ENCODE data around the gene HSD17B3.
A peak's percentile ranks its signal among the peaks of the same experiment; 100 is the strongest.
"Not testable (repeated sequence)": the region's sequence is repeated elsewhere in the genome, so short reads cannot be mapped to it uniquely, and the experiment has no call there.

Gene HSD17B3

GRCh38 chr9:96306958-96307357 is 5.0 kb upstream of the HSD17B3 start:
- DNase-seq, result not testable (repeated sequence)

DNA sequence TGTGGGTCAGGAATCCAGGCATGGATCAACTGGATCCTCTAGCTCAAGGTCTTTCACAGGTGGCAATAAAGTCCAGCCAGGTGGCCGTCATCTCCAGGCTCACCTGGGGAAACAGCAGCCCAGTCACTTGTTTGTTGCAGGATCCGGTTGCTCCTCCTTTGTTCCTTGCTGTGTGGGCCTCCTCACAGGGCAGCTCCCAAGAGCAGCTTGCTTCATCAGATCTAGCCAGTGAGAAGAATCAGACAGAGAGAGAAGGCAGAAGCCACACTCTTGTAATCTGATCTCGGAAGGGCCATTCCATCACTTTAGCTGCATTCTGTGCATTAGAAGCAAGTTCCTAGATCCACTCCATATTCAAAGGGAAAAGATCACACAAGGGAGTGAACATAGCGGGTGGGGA is 3.2 kb upstream of the HSD17B3 start:
- DNase-seq, result no peak

DNA sequence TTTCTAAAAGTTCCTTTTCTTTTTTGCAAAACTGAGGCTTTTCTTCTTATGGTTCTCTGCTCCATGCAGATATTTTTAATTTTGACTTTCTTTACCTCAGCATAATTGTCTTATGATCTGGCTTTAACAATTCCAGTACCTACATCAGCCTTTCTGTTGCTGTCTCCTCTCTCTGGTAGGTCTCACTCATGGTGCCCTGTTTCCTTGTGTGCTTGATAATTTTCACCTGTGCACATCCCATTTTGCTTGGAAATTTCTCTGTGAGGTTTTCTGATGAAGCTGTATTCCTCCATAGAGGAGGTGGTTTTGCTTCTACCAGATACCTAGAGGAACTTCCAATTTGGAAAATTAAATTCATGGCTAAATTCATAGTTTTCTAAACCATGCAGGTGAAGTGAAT is 2.3 kb upstream of the HSD17B3 start:
- no peak for DNase-seq

DNA sequence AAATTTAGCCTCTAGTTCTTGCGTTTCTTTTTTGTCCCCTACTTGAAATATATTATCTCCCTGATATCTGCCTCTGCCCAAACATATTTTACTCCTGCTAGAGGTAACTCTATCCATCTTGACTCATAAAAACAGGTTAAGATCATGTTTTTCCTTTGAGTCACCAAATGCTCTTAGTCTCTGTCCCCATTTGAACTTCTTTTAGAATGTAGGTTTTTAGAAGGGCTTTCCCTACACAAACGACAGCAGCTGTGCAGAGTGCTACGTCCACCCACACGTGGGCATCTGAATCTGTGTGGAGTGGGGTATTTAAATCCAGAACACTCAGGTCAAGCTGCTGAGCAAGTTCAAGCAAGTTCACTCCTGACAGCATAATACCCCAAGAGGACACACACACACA is 2.2 kb downstream of the HSD17B3 start:
- no peak for DNase-seq

- peak in 1 of 56 donors; percentile 0 for DNase-seq
Measured at GRCh38 chr9:96294159-96294545, 7.8 kb downstream of the HSD17B3 start.

DNA sequence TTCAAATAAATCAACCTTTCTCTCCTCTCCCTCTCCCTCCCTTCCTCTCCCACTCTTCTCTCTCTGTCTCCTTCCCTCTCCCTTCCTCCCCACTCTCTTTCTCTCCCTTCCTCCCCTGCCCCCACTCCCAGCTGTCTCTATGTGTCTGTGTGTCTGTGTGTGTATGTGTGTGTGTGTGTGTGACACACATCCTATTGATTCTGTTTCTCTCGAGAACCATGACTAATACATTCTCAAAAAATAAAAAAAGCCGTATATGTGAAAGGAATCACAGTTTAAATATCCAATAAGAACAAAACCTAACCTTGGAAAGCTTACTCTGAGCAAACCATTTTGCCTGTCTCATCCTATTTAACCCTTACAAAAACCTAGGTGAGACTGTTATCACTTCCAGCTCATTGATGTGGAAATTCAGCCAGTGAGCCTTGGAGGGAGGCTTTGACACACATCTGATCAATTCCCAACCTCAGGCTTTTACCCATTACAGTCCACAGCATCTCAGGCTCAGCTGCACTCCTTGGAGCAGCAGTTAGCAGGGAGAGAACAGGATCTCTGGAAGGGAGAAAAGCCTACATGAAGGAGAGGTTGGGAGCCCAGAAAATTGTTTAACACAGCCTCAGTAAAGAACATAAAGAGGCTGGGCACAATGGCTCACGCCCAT is 8.3 kb downstream of the HSD17B3 start:
- peak in 5 of 56 donors; percentile 2 to 9 (median 3) for DNase-seq

DNA sequence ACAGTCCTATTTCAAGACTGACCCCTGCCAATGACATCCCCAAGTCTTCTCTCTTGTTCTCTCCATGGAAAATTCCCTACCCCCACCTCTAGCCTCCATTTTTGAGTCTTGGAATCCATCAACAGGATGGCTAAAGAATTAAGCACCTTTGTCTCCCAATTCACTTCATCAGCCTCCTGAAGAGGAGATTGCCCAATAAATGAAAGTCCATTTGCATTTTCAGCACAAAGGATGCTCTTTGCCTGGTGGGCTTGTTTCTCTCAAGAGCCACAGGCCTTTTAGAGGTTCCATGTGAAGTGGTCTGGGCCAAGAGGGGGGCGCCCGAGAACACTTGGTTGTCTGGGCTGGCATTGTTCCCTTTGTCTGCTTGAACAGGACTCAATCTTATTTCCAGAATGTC is 12.6 kb downstream of the HSD17B3 start:
- DNase-seq, result no peak

DNA sequence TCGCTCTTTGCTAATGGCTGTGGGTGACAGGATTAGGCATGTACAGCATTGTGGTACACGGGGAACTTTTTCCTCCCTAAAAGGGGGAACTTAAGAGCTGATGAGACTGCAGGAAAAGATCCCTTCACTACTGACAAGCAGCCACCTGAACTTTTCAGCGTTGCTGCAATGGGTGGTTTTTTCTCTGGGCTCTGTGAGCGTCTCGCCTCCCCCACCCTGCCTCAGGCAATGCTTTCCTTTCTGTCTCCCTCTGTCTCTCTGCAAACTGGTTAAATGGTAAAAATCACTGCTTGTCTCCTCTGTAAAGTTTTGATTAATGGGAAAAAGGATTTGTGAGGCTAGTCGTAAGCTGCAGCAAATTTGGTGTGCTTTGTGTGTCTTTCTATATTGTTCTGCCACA is 20.3 kb downstream of the HSD17B3 start:
- no peak for DNase-seq

GRCh38 chr9:96279932-96280331 is 22.0 kb downstream of the HSD17B3 start:
- DNase-seq, result no peak

DNA sequence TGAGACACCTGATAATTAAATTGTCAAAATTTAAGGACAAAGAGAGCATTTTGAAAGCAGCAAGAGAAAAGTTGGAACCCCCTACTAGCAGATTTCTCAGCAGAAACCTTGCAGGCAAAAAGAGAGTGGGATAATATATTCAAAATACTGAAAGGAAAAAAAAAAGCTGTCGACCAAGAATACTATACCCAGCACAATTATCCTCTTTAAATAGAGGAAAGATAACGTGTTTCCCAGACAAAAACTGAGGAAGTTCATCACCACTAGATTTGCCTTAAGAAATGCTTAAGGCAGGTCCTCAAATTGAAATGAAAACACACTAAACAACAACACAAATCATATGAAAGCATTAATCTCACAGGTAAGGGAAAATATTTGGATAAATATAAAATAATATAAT is 27.0 kb downstream of the HSD17B3 start:
- no peak for DNase-seq

DNA sequence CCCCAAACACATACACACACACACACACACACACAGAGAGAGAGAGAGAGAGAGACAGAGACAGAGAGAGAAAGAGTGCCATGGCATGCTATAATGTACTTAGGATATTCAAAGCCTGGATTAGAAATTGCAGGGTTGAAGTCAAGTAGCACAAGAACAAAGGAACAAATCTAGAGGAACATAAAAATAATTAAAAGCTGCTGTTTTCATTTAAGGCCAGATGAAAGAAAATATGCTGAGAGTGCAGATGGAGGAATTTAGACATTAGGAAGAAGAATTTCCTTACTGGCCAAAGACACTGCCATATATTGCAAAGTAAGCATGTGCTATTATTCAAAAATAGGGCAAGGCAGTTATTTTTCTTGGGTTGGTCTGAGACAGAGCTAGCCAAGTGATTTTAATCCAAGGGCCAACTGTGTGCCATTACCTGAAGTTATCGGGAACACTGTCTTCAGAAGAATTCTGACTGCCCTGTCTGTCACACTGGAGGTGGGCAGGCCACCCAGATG is 31.7 kb downstream of the HSD17B3 start:
- no peak for DNase-seq

- no peak for DNase-seq
Measured at GRCh38 chr9:96258967-96259366, 43.0 kb downstream of the HSD17B3 start.

- DNase-seq, result no peak
Measured at GRCh38 chr9:96256800-96257199, 45.2 kb downstream of the HSD17B3 start.

GRCh38 chr9:96255698-96256097 is 46.3 kb downstream of the HSD17B3 start:
- no peak for DNase-seq

DNA sequence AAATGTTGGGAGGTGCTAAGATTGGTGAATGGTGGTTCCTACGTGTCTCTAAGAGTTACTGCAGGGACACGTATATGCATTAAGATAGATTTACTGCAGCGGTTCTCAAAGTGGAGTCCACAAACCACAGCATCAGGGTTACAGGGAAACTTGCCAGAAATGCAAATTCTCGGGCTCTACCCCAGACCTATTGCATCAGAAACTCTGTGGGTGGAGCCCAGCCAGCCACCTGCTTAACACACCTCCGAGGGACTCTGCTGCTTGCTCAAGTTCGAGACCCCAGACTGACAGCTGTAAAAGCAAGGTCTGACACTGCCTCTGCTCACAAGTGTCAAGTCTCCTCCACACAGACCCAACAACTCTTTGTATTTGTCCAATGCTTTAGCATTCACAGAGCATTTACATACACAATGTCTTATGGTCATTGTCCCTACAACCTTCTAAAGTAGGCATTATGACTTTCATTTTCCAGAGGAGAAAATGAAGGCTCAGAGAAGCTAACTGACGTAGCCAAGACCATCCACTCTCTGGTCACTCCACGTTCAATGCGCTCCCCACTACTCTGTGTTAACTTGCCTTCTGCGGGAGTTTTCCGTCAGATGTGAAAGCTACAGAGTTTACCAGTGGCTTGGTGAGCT is 48.8 kb downstream of the HSD17B3 start:
- no peak for DNase-seq

GRCh38 chr9:96251451-96251850 is 50.5 kb downstream of the HSD17B3 start:
- no peak for DNase-seq

DNA sequence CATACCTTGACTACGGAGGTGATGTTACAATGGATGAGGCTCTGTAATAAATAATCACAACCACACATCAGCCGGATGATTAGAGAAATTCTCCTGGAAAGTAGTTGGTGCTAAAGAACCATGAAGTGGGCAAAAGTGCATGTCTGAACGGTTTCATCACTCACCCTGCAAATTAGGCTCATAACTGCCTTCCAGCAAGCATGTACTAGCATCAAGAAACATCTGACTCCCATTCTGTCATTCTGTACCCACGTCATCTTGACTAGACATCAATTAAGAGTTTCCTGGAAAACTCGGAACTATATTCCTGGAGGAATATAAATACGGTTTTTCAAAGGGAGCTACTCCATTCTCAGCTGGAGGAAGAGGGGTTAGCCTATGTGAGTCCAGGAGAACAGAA is 52.2 kb downstream of the HSD17B3 start:
- DNase-seq, result no peak

DNA sequence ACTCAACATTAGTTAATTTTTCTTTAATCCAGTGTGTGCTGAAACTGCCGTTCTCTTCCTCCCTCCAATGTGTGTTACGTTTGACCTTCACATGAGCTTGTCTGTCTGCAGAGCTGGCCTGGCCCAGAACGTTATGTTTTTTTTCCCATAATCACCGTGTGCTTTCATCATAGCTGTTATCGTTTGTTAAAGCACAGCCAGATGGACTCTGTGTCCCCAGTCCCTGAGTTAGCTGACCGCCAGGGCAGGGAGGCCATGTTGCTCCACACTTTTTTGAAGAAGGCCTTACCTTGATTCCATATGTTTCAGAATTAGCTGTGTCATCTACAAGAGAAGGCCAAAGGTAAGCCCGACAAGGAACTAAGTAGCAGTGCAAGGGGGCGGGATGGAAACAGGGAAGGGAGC is 55.7 kb downstream of the HSD17B3 start:
- DNase-seq, result no peak

- no peak for DNase-seq
Measured at GRCh38 chr9:96245399-96245798, 56.6 kb downstream of the HSD17B3 start.

GRCh38 chr9:96243778-96244177 is 58.2 kb downstream of the HSD17B3 start:
- no peak for DNase-seq

- DNase-seq, result peak in 21 of 56 donors; percentile 6 to 58 (median 21)
Measured at GRCh38 chr9:96242811-96243210, 59.2 kb downstream of the HSD17B3 start.

GRCh38 chr9:96241391-96241809 is 60.6 kb downstream of the HSD17B3 start:
- DNase-seq, result no peak
